ENCODE data around the gene TBC1D9B. TPM values are rescaled to one million over a fixed set of nuclear protein-coding genes. Genes with fewer than 3 reads are reported as not detected.

The TBC1D9B gene
- polyA plus RNA-seq, 2 of the 4 experiments (the other 2 are of a cell fraction) = 37.2 to 64.7 TPM

DNA sequence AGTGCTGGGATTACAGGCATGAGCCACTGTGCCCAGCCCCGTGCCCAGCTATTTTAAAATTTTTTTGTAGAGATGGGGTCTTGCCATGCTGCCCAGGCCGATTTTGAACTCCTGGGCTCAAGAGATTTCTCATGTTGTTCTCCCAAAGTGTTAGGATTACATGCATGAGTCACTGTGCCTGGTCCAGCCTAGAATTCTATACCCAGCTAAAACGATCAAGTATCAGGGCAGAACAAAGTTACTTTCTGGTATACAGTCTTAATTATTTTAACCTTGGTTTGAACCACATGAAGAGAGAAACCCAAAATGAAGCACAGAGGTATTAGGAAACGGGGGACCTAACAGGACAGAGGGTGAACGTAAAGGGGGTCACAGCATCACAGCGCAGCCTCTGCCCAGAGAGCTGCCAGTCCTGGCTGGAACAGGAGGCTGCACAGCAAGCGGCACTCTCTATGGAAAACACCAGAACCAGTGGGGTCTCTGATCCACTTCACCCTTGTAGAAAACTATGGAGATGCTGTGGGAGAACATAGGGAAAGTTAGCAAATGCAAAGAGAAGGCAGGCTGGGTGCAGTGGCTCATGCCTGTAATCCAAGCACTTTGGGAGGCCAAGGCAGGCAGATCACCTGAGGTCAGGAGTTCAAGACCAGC lies 76.8 kb downstream of the TBC1D9B start (continued):
- no peak for TF ChIP-seq HEYL (CRISPR knock-in tag; IDR thresholded peaks at IDR 0.05)
- TF ChIP-seq SREBF2 (IDR thresholded peaks at IDR 0.05) = no peak

DNA sequence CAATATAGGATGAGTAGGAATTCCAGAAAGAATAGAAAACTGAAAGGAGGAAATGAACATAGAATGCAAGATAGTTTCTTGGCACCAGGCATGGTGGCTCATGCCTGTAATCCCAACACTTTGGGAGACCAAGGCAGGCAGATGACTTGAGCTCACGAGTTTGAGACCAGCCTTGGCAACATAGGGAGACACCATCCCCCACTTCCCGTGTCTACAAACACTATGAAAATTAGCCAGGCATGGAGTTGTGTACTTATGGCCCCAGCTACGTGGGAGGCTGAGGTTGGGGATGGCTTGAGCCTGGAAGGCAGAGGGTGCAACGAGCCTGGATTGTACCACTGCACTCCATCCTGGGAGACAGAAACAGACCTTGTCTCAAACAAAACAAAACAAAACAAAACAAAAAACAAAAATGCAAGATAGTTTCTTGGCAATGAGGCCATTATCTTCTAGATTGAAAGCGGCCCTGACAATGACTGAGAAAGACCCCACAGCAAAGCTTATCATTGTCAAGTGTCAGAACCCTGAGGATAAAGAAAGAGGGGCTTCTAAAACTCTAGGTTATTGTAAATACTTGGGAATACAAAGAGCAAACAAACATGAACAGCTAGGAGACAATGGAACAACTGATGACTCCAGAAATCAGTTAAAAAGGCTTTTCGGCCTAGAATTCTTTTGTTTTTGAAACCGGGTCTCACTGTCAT lies 77.8 kb downstream of the TBC1D9B start:
- no peak overlapping the region for H3K4me3 ChIP-seq
- ATAC-seq (no peak), FAIRE-seq (no peak), DNase-seq (ENCODE audit: low read depth in 1 of 2, low spot score in 1 of 2) (no peak)
- H3K9me3 ChIP-seq = no peaks in the 10 kb centered on the region
- no peak overlapping the region for H3K27ac ChIP-seq
- 77% methylated on average over 7 of the region's 7 CpGs for WGBS (ENCODE audit: missing lambda C conversion rate)
- ChIA-PET POLR2A (interaction anchor here (1.1 to 1.5 kb wide), 3 partner anchors 9 to 11 kb away, joined by 3 to 8 read pairs (median 4); partner anchors contain the start of gene SQSTM1), CTCF (interaction anchor here (0.8 to 11.6 kb wide), 3 partner anchors 28 to 34 kb away, joined by 3 to 86 read pairs (median 4); no protein-coding TSS in a partner anchor)
- H3K4me2 ChIP-seq = no peak overlapping the region
- peaks cover 82% of the 10 kb centered on the region for H3K4me1 ChIP-seq
- TF ChIP-seq EHF (CRISPR knock-in tag; IDR thresholded peaks at IDR 0.05) (no peak), RARB (CRISPR knock-in tag; IDR thresholded peaks at IDR 0.05) (peak; percentile 45; the same call in 1 of the 2 replicates), POLR2AphosphoS2 (conservative IDR thresholded peaks at IDR 0.05; ENCODE audit: low read length) (peak; percentile 25), ZNF302 (CRISPR knock-in tag; IDR thresholded peaks at IDR 0.05) (no peak), JUN (IDR thresholded peaks at IDR 0.05) (peak in 1 of 2 experiments; percentile 13; a peak in 1 of 5 replicates), FOSB (CRISPR knock-in tag; IDR thresholded peaks at IDR 0.05) (peak; percentile 91), HOXA7 (CRISPR knock-in tag; IDR thresholded peaks at IDR 0.05) (peak; percentile 92), TFCP2L1 (CRISPR knock-in tag; IDR thresholded peaks at IDR 0.05) (peak; percentile 74; the same call in 1 of the 2 replicates)
- TF ChIP-seq, protein P1, sequence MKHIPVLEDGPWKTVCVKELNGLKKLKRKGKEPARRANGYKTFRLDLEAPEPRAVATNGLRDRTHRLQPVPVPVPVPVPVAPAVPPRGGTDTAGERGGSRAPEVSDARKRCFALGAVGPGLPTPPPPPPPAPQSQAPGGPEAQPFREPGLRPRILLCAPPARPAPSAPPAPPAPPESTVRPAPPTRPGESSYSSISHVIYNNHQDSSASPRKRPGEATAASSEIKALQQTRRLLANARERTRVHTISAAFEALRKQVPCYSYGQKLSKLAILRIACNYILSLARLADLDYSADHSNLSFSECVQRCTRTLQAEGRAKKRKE (CRISPR knock-in tag; IDR thresholded peaks at IDR 0.05; ENCODE audit: low read depth) = 0 out of 2 replicates have a peak, but pooled peaks have one; percentile 30

DNA sequence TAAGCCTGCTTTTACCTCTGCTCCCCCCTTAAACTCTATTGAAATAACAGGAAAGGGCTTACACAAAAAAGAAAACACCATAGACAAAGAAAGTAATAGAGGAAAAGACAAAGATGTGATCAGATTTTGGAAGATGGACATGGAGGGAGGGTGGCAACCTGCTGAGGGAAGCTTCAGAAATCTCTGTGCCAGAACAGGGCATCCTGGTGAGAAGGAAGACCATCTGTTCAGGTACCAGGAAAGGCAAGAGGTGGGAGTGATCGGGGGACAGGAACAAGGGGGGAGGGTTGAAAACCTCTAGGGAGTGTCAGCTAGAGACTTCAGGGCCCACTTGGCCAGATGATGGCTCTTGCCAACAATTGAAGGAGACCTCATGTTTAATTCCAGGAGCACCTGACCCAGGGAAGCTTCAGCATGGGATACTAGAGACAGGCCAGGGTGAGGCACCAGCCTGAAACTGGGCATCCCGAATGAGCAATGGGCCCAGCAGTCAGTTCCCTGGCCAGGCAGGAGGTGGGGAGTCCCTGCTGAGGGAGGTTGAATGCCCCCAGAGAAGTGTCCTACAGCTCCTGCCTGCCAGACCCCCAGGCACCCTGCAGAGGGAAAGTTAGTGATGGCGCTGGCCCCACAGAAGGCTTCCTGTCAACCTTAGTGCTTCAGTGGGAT lies 78.8 kb downstream of the TBC1D9B start:
- H3K27ac ChIP-seq = peak overlapping the region in 1 of 2 experiments; percentile 55; a peak in 3 of 6 replicates
- POLR2A ChIA-PET = interaction anchor here (1.1 kb wide), 1 partner anchor 10 kb away, joined by 4 read pairs; no protein-coding TSS in a partner anchor

More for the DNA sequence above, 78.8 kb downstream of the TBC1D9B start:
- Histone ChIP-seq H3K4me3 (0 out of 3 replicates have a peak overlapping the region, but pooled peaks have one; percentile 8), H3K4me2 (peak overlapping the region; percentile 25; the same call in 1 of the 3 replicates), H3K4me1 (peaks cover 92% of the 10 kb centered on the region), H3K9me3 (no peaks in the 10 kb centered on the region)
- WGBS (ENCODE audit: missing lambda C conversion rate) = 88% methylated on average over 3 of the region's 3 CpGs
- FAIRE-seq = no peak
- no peak for TF ChIP-seq SMC3 (IDR thresholded peaks at IDR 0.05)
- TF ChIP-seq CEBPB (IDR thresholded peaks at IDR 0.05) = no peak
- TF ChIP-seq, protein P2, sequence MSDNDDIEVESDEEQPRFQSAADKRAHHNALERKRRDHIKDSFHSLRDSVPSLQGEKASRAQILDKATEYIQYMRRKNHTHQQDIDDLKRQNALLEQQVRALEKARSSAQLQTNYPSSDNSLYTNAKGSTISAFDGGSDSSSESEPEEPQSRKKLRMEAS (IDR thresholded peaks at IDR 0.05) = no peak
- peak in 1 of 2 experiments; percentile 36; a peak in 3 of 5 replicates for TF ChIP-seq JUN (IDR thresholded peaks at IDR 0.05)
- no peak for TF ChIP-seq RFX5 (IDR thresholded peaks at IDR 0.05)
- peak; percentile 38; the same call in 1 of the 2 replicates for TF ChIP-seq TP53 (CRISPR knock-in tag; IDR thresholded peaks at IDR 0.05)
- TF ChIP-seq TFCP2L1 (CRISPR knock-in tag; IDR thresholded peaks at IDR 0.05) = peak; percentile 55
- peak; percentile 62 for TF ChIP-seq RARB (CRISPR knock-in tag; IDR thresholded peaks at IDR 0.05)
- no peak for TF ChIP-seq EHF (CRISPR knock-in tag; IDR thresholded peaks at IDR 0.05)
- TF ChIP-seq, protein P3, sequence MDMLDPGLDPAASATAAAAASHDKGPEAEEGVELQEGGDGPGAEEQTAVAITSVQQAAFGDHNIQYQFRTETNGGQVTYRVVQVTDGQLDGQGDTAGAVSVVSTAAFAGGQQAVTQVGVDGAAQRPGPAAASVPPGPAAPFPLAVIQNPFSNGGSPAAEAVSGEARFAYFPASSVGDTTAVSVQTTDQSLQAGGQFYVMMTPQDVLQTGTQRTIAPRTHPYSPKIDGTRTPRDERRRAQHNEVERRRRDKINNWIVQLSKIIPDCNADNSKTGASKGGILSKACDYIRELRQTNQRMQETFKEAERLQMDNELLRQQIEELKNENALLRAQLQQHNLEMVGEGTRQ (IDR thresholded peaks at IDR 0.05) = no peak
- TF ChIP-seq, protein P4, sequence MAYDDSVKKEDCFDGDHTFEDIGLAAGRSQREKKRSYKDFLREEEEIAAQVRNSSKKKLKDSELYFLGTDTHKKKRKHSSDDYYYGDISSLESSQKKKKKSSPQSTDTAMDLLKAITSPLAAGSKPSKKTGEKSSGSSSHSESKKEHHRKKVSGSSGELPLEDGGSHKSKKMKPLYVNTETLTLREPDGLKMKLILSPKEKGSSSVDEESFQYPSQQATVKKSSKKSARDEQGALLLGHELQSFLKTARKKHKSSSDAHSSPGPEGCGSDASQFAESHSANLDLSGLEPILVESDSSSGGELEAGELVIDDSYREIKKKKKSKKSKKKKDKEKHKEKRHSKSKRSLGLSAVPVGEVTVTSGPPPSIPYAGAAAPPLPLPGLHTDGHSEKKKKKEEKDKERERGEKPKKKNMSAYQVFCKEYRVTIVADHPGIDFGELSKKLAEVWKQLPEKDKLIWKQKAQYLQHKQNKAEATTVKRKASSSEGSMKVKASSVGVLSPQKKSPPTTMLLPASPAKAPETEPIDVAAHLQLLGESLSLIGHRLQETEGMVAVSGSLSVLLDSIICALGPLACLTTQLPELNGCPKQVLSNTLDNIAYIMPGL (CRISPR knock-in tag; IDR thresholded peaks at IDR 0.05; ENCODE audit: borderline replicate concordance) = no peak
- TF ChIP-seq, protein P5, sequence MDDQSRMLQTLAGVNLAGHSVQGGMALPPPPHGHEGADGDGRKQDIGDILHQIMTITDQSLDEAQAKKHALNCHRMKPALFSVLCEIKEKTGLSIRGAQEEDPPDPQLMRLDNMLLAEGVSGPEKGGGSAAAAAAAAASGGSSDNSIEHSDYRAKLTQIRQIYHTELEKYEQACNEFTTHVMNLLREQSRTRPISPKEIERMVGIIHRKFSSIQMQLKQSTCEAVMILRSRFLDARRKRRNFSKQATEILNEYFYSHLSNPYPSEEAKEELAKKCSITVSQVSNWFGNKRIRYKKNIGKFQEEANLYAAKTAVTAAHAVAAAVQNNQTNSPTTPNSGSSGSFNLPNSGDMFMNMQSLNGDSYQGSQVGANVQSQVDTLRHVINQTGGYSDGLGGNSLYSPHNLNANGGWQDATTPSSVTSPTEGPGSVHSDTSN (IDR thresholded peaks at IDR 0.05) = no peak
- TF ChIP-seq CBX8 (IDR thresholded peaks at IDR 0.05) = no peak
- no peak for TF ChIP-seq RCOR1 (IDR thresholded peaks at IDR 0.05; ENCODE audit: low read depth, low read length)
- 0 out of 2 replicates have a peak, but pooled peaks have one; percentile 35 for TF ChIP-seq HOXA7 (CRISPR knock-in tag; IDR thresholded peaks at IDR 0.05)
- no peak for DNase-seq (ENCODE audit: low read depth in 1 of 2, low spot score in 1 of 2)
- CTCF ChIA-PET = interaction anchor here (0.8 to 11.6 kb wide), 2 partner anchors 28 to 66 kb away, joined by 3 to 86 read pairs; no protein-coding TSS in a partner anchor
- no peak for ATAC-seq

Data from A549 (cell line).